ENCODE data around the gene HOXD3.

HOXD3 gene

GRCh38 chr2:176145085-176145969 is 11.8 kb upstream of the HOXD3 start:
- no peak for DNase-seq
- in situ Hi-C loops (cut with MboI; ENCODE audit: low pct_unique_long_range_greater_than_20kb, low sequenced_read_pairs): loop anchor here (25.0 kb wide), 2 partner anchors 317 to 992 kb away; no protein-coding TSS in a partner anchor

- in situ Hi-C loops (cut with MboI; ENCODE audit: low pct_unique_long_range_greater_than_20kb, low sequenced_read_pairs): loop anchor here (25.0 kb wide), 2 partner anchors 316 to 991 kb away; no protein-coding TSS in a partner anchor
- no peak for DNase-seq
Measured at GRCh38 chr2:176146101-176146500, 11.0 kb upstream of the HOXD3 start.

- in situ Hi-C loops (cut with MboI; ENCODE audit: low pct_unique_long_range_greater_than_20kb, low sequenced_read_pairs): loop anchor here (25.0 kb wide), 2 partner anchors 316 to 991 kb away; no protein-coding TSS in a partner anchor
Measured at GRCh38 chr2:176146645-176147044, 10.5 kb upstream of the HOXD3 start.

GRCh38 chr2:176147210-176147799 is 9.8 kb upstream of the HOXD3 start:
- in situ Hi-C loops (cut with MboI; ENCODE audit: low pct_unique_long_range_greater_than_20kb, low sequenced_read_pairs): loop anchor here (25.0 kb wide), 2 partner anchors 315 to 990 kb away; no protein-coding TSS in a partner anchor
- no peak for DNase-seq

More at GRCh38 chr2:176146645-176147044, 10.5 kb upstream of the HOXD3 start:
- DNase-seq: no peak

GRCh38 chr2:176147800-176148496 is 9.2 kb upstream of the HOXD3 start:
- DNase-seq: no peak
- in situ Hi-C loops (cut with MboI; ENCODE audit: low pct_unique_long_range_greater_than_20kb, low sequenced_read_pairs): loop anchor here (25.0 kb wide), 2 partner anchors 314 to 989 kb away; no protein-coding TSS in a partner anchor

GRCh38 chr2:176148751-176149421 is 8.2 kb upstream of the HOXD3 start:
- in situ Hi-C loops (cut with MboI; ENCODE audit: low pct_unique_long_range_greater_than_20kb, low sequenced_read_pairs): loop anchor here (25.0 kb wide), 2 partner anchors 313 to 988 kb away; no protein-coding TSS in a partner anchor

GRCh38 chr2:176149481-176149938 is 7.6 kb upstream of the HOXD3 start:
- DNase-seq: no peak
- in situ Hi-C loops (cut with MboI; ENCODE audit: low pct_unique_long_range_greater_than_20kb, low sequenced_read_pairs): loop anchor here (25.0 kb wide), 2 partner anchors 313 to 988 kb away; no protein-coding TSS in a partner anchor

More at GRCh38 chr2:176148751-176149421, 8.2 kb upstream of the HOXD3 start:
- DNase-seq: no peak

GRCh38 chr2:176149939-176150583 is 7.0 kb upstream of the HOXD3 start:
- DNase-seq: no peak
- in situ Hi-C loops (cut with MboI; ENCODE audit: low pct_unique_long_range_greater_than_20kb, low sequenced_read_pairs): loop anchor here (25.0 kb wide), 2 partner anchors 312 to 987 kb away; no protein-coding TSS in a partner anchor

GRCh38 chr2:176150584-176151441 is 6.3 kb upstream of the HOXD3 start:
- in situ Hi-C loops (cut with MboI; ENCODE audit: low pct_unique_long_range_greater_than_20kb, low sequenced_read_pairs): no loop called here

GRCh38 chr2:176151442-176152287 is 5.4 kb upstream of the HOXD3 start, which contains the start of gene HOXD4:
Gene HOXD4, plus strand, starts transcription at chr2:176151550. Its CDS starts 84 bp downstream, at chr2:176151634.
- DNase-seq: no peak
- in situ Hi-C loops (cut with MboI; ENCODE audit: low pct_unique_long_range_greater_than_20kb, low sequenced_read_pairs): no loop called here

More at GRCh38 chr2:176150584-176151441, 6.3 kb upstream of the HOXD3 start:
- DNase-seq: no peak

- no peak for DNase-seq
- in situ Hi-C loops (cut with MboI; ENCODE audit: low pct_unique_long_range_greater_than_20kb, low sequenced_read_pairs): no loop called here
Measured at GRCh38 chr2:176152350-176153181, 4.5 kb upstream of the HOXD3 start.

- in situ Hi-C loops (cut with MboI; ENCODE audit: low pct_unique_long_range_greater_than_20kb, low sequenced_read_pairs): no loop called here
- no peak for DNase-seq
Measured at GRCh38 chr2:176154576-176155252, 2.4 kb upstream of the HOXD3 start.

GRCh38 chr2:176155356-176156044 is 1.6 kb upstream of the HOXD3 start:
- DNase-seq: no peak

GRCh38 chr2:176156301-176156806 is 753 bp upstream of the HOXD3 start:
- no peak for DNase-seq
- in situ Hi-C loops (cut with MboI; ENCODE audit: low pct_unique_long_range_greater_than_20kb, low sequenced_read_pairs): no loop called here

More at GRCh38 chr2:176155356-176156044, 1.6 kb upstream of the HOXD3 start:
- in situ Hi-C loops (cut with MboI; ENCODE audit: low pct_unique_long_range_greater_than_20kb, low sequenced_read_pairs): no loop called here
